GM19452 (cell line): Measurements from ENCODE around the gene DLGAP1.
"Not testable (repeated sequence)": the region's sequence is repeated elsewhere in the genome, so short reads cannot be mapped to it uniquely, and the experiment has no call there.

Experiments
- ATAC-seq: cut with Tn5 transposase; IDR thresholded peaks from one replicate; pipeline ENCODE4 v1.9.1; 2021; ENCODE audit not compliant: unreplicated experiment

Gene DLGAP1

DNA sequence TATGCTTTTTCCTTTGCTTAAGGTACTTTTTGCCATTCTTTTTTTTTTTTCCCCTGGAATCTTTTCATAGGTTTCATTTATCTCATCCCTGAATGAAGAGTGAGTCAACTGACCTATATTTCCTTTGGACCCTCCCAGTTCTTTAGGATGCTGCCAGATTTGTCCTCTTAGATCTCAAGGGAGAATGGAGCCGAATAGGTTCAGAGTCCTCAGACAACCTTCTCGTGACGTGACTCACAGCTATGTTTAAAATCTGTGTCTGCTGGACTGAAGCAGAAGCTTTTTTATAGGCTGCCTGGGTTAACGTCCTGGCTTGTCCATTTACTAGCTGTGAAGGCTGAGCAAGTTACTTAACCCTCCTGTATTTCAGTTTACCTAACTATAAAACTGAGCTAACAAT, 358.6 kb downstream of the DLGAP1 start:
- ATAC-seq, result no peak

DNA sequence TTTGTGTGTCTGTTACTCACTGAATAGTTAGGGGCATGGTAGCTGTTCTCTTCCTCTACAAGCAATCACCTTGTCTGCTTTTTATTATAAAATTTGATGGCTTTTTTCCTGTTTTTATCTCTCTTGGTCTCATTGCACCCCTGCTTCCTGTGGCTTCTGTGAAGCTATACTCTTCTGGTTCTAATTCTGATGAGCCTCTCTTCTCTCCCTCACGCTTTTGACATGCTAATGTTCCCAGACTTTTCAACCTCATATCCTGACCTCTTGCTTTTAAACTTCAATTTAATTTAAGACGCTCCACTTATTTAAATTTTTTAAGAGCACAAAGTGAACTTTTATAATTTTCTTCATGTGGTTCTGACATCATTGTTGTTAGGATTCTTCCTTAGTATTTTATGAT, 361.4 kb downstream of the DLGAP1 start:
- no peak for ATAC-seq

DNA sequence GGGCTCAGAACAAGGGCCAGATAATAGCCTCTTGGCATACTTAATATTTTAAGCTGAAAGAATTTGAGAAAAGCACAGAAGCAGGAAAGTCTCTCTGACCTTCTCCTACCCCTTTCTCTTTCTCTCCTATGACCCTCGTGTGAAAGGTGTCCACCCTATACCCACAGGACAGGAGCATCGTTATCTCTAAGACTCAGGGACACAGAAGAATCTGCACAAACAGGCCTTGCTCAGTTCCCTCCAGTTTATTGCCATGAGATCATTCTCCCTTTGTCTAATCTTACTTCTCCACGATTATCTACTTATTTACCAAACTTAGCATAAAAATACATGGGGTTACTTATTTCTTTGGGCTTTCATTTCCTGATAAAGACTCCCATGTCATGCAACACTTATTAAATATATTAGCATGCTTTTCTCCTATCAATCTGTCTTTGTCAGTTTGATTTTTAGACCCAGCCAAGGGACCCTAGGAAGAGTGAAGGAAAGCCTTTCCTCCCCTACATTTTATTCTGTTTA, 370.7 kb downstream of the DLGAP1 start:
- ATAC-seq, result no peak

DNA sequence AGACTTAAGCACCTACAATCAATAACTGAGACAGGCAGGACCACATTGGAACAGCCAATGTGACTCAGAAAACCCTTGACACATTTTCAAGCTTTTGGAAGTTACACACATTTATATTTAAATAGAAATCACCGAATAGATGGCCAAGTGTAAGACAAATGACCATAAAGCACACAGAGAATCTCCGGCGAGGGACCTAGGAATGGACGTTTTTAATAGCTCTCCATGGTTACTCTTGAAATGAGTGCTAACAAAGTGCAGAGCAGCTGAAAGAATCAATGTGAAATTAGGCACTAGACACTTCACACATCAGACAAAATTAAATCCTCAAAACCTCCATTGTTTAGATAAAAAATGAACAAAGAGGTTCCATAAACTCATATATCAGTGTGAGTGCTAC, 376.9 kb downstream of the DLGAP1 start:
- no peak for ATAC-seq

DNA sequence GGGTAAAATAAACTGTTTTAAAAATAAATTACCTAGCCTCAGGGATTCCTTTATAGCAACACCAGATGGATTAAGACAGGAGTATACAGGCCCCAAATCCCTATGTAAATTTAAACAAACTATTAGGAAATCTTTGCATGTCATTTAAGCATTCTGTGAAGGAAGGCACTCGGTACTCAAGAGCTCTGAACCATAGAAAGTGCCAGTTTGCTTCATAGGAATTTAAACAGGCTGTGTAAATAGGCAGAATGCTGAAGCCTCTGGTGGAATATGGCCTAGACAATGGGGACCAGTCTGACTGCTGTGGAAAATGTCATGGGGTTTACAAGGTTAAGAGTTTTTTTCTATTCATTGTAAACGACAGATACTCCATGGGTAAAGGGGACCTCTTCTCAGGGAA, 377.4 kb downstream of the DLGAP1 start:
- ATAC-seq, result no peak

DNA sequence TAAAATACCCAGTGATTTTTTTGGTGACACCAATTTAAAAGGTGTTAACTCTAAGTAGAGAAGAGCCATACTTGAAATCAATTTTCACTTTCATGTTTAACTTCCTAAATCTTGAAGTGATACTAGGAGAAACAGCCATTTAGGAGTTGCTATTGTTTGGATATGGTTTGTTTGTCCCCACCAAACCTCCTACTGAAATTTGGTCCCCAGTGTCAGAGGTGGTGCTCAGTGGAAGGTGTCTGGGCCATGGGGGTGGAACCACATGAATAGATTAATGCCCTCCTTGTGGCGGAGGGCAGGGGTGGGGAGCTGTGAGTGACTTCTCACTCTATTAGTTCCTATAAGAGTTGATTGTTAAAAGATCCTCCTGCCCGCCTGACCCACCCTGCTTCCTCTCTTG, 377.9 kb downstream of the DLGAP1 start:
- no peak for ATAC-seq

DNA sequence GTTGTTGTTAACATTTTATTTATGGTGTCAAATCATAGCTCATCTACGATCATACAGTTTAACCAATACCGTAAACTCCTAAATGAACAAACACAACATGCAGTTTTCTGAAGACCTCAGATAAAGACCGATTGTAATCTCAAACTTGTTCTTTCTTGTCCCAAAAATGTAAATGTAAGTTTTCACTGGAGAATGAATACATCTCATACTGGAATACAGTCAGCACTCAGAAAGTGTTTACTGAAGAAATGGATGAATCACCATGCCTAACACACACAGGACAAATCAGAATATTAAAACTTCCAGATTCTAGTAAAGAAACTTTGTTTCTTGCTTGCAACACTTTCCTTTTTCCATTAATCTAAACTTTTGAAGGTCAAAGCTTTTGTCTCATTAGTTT, 380.5 kb downstream of the DLGAP1 start:
- no peak for ATAC-seq

DNA sequence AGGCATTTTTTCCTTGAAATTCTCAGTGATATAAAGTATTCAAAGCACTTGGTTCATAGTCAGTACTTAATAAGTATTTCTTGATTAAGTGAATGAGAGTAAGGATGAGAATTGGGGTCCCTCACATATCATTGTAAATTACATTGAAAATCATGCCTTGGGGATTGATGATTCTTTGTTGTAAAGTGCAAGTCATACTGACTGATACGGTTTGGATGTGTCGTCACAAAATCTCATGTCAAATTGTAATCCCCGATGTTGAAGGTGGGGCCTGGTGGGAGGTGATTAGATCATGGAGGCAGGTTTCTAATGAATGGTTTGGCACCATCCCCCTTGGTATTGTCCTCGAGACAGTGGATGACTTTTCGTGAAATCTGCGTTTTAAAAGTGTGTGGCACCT, 385.9 kb downstream of the DLGAP1 start:
- no peak for ATAC-seq

DNA sequence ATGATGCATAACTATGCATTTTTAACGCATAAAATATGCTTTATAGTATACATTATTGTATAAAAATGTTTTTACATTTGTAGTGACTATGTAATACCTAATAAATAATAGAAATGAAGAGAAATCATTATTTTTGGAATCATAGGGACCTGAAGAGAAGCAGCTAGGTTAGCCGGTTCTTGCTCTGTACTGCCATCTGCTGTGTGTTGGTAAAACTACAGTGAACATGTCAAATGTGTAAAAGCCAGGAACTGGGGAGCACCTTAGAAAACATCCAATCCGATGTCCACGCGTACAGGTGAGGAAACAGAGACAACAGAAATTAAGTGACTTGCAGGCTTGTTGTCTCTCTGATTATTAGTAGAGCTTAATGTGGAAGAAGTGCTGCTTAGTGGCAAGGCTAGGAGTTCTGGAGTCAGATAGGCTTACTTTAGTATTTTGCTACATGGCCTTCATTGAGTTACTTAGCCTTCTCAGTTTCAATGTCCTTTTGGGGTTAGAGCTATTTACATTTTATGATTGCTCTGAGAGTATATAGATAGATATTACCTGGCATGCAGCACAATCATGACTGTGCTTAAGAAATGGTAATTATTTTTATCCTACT, 386.5 kb downstream of the DLGAP1 start:
- peak; percentile 71 for ATAC-seq

DNA sequence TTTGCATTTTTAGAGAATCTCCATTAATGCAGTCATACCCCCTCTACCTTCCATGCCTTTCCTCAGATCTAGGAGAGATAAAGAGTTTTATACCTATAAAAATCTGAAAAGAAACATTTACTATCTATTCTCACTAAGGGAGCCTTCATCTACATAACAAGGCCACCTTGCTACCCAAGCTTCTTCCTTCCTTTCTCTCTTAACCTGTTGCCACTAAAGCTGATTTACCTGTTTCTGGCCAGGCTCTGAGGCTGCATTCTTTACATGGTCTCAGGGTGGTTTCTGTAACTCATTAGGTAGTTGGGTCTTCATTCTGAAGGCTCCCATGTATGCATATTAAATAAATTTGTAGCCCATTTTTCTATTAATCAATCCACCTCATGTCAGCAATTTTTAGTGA, 391.6 kb downstream of the DLGAP1 start:
- ATAC-seq, result no peak

DNA sequence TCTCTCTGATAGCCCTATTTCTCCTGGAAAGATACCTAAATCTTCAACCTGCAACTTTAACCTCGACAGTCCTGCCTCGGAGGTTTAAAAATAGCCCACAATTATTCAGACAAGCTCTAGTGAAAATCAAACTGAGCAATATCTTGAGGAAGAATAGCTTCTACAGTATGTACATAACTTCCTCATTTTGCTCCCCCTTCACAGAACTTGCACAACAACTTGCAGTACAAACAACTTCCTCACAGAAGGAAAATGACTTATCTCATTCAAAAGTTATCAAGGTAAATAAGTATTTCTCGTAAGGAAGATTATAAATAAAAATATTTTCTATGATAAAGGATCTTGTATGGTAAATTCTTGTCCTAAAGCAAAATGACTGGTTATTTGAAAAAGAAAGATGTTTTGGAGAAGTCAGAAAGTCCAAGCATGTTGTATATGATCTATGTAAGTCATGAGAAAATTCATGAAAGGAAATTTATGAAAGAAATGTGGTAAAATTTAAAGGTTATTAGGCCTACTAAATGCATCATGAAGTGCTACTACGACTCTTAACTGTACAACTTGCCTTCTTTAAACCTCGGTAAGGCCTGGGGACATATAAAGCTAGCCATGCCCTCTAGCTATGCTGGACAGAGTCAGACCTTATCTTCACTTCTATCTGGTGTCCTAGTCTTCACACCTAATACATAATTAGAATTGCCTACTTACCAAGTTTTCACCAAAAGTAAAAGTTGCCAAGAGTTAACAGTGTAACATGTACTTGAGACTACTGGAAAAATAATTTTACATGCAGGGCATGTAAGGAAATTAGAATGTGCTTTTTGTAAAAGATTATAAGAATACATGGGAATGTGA, 394.5 kb downstream of the DLGAP1 start:
- ATAC-seq, result no peak

DNA sequence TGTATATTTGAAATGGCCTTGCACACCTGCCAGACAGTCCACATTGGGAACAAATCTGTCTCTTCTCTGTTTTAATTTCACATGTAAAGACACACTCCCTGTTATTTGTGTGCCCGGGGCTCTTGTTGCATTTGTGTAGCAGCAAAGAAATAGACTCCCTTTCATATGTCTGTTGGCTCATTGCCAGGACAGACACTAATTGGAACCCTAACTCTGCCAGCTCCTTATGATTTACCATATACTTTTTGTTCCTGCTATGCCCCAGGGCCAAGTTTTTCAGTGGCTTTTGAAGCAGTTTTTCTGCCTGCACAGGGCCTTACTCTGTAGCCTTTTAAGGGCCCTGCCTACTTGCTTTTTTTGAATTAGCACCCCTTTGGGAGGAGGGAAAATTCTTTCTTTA, 396.9 kb downstream of the DLGAP1 start:
- ATAC-seq, result no peak

DNA sequence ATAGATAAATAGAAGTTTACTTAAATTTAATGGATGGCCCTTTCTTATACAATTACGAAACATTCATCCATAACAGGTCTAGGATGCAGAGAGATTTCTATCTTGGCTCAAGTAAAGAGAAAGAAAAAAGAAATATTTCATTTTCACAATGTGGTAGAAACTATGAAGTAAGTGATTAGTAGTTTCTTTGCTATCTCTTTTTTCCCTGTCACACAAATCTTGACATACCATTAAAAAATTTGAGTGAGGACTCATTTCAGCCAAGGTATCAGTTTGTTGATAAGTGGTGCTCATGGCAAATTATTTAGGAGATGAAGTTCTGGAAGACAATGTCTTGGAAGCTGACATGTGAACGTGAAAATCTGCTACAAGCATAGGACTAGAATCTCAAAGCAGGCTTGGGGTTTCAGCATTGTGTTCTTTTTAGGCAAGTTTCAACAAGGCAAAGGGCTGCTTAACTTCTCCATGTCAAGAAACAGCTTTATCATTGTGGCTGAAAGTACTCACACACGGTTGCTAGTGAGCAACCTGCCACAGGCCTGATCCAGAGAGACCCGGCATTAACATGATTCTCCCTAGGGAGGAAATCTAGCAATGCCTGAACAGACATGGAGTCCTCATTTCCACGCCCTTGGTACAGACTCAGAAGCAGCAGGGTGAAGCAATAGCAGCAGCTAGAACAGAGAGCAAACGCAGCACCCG, 414.6 kb downstream of the DLGAP1 start:
- ATAC-seq, result no peak

DNA sequence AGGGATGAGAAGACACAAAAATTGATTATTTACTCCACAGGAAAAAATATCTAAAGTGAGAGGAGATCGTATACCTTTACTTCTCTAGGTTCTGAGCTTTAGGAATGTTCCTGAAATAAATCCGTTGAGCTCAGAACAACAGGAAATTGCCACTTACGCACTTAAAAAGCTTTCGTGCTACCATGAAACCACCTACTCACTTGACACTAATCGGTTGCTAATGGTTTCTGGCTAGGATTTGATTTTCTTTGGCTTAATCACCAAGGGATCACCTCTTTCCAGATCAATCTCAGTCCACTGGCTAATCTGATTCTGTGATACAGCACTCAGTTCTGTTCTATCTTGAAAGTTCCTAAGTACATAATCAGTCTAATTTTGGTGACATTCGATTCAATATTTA, 419.6 kb downstream of the DLGAP1 start:
- ATAC-seq, result no peak

DNA sequence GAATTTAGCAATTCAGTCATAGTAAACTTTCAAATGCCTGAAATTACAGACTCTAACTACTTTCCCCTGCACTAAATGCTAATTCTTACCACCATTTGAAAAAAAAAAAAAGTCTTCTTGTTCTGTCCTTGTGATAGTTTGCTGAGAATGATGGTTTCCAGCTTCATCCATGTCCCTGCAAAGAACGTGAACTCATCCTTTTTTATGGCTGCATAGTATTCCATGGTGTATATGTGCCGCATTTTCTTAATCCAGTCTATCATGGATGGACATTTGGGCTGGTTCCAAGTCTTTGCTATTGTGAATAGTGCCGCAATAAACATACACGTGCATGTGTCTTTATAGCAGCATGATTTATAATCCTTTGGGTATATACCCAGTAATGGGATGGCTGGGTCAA, 420.3 kb downstream of the DLGAP1 start:
- ATAC-seq, result not testable (repeated sequence)

DNA sequence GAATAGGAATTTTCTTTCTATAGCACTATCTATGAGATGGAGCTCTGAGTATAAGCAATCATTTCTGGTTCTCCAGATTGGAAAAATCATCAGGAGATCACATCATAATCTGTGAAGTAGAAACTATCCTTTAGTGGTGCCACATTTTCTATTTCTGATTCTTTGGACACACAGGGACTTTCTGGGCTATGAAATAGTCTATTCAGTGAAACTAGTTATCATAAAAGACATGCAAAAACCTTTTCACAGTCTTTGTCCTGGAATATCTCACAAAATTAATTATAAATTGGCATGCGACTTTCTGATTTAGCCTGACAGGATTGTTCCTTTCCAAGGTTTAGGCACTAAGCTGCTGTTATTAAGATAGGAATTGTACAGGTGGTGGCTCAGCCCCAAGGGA, 428.6 kb downstream of the DLGAP1 start:
- no peak for ATAC-seq

DNA sequence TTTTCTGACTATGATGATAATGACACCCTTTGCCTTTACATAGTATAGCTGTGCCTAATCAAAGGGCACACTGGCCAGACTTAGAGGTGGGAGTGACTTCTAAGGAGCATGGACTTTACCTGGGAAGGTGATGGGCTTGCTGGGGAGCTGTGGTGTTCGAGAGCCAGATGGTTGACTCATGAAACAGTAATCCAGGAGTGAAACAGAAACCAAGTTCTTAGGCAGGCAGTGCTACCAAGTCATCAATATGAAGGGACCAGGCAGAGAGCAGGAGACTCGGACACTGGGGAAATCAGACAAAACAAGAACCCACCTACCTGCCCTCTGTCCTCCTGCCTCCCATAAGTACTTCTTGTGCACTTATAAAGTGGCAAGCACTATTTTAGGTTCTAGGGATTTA, 430.4 kb downstream of the DLGAP1 start:
- no peak for ATAC-seq

DNA sequence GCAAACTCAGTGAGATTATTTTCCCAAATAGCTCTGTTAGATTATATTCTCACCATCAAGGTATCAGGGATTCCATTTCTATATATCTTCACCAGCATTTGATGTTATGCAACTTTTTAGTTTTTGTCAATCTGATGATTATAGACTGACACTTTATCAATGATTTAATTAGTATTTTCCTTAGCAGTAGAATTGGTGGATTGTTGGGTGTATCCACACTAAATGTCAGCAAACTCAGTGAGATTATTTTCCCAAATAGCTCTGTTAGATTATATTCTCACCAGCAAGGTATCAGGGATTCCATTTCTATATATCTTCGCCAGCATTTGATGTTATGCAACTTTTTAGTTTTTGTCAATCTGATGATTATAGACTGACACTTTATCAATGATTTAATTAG, 432.4 kb downstream of the DLGAP1 start:
- not testable (repeated sequence) for ATAC-seq

DNA sequence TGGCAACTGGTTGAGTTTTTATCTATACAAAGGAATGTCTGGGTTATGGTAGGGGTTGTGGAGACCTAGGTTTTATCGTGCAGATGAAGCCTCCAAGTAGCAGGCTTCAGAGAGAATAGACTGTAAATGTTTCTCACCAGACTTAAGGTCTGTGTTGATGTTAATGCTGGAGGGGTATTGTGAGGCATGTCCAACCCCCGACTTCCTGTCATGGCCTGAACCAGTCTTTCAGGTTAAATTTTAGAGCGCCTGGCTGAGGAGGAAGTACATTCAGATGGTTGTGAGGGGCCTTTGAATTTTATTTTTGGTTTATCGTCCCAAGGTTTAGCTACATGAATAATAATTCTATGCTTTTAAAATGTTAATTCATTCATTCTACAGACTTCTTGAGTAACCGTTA, 435.1 kb downstream of the DLGAP1 start:
- ATAC-seq, result no peak

DNA sequence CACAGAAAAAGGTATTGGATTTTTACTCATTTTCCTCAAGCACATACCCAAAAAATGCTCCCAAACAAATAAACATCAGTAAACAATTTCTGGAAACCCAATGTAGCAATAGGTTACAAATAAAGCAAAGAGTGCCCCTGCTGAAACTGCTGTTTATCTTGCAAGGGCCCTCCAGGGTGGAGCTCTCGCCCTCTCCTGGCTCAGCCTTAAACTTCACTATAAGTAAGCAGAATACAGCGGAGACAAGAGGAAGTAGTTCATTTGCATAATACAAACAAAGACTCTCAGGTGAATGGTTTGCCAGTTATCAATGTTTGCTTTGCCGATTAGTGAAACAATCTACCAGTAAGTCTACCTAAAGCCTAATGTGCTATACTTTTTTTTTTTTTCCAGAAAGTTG, 437.6 kb downstream of the DLGAP1 start:
- ATAC-seq, result peak; percentile 84

DNA sequence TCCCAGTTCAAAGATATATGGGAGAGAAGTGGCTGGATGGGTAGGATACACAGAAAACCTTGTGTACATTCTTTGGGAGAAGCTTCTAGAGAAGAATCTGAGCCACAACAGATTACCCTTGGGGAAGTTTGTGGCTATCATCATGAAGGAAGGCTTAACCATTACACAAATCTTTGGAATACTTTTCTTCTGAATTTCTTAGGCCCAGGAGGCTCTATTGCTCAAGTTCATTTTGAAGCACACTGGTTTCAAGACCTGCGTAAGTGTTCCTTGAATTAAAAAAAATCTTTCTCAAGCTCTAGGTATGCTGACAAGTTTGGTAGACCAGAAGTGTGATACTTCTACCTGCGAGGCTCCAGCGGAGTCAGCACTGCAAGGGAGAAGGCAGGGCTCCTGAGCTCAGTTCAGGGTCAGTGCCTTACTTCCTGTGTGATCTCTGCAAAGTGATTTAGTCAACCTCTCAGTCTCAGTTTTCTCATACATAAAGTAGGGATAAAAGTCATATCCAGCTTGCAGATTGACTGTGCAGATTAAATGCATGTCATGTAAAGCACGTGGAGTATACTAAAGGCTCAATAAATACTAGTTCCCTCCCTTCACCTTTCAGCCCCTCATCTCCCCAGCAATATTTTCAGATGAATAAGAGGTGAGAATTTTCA, 438.6 kb downstream of the DLGAP1 start:
- ATAC-seq, result no peak
